Tibial nerve (tissue), 4 donors: ENCODE results near the gene TBC1D5.

Source experiments
- CTCF ChIP-seq, 5 experiments: fragments of 200-600 bp in 3 of 5; fragments of 450-650 bp in 2 of 5; sonication (generic) in 3 of 5; IDR thresholded peaks; one replicate each; pipeline ENCODE4 v1.5.1; 2016 to 2019; ENCODE audit warnings: antibody characterized with exemption in 5 of 5, mild to moderate bottlenecking in 3 of 5, moderate library complexity in 2 of 5
- EP300 ChIP-seq, 2 donors: sonication (generic); formaldehyde crosslinking; IDR thresholded peaks; one replicate each; pipeline ENCODE4 v1.6.1; 2017; ENCODE audit warnings: antibody characterized with exemption in 2 of 2, mild to moderate bottlenecking in 1 of 2
- POLR2A ChIP-seq, 2 donors: fragments of 450-650 bp; IDR thresholded peaks; one replicate each; pipeline ENCODE4 v1.6.1; 2017; ENCODE audit warnings: antibody characterized with exemption in 2 of 2, mild to moderate bottlenecking in 2 of 2, moderate library complexity in 2 of 2

GRCh38 chr3:17187589-17188184 is 554.7 kb downstream of the TBC1D5 start:
- TF ChIP-seq CTCF (IDR thresholded peaks at IDR 0.05), result no peak
- TF ChIP-seq POLR2A (IDR thresholded peaks at IDR 0.05), result no peak
- TF ChIP-seq EP300 (IDR thresholded peaks at IDR 0.05), result no peak
